Astrocyte (in vitro differentiated cells and primary cell): ENCODE results near the gene TM9SF1. TPM values are rescaled to one million over a fixed set of nuclear protein-coding genes. Genes with fewer than 3 reads are reported as not detected.
A peak's percentile ranks its signal among the peaks of the same experiment; 100 is the strongest.

ENCODE experiments used
- DNase-seq: peaks from one replicate; pipeline ENCODE4 v3.0.0-alpha.2; 2010; ENCODE audit warnings: low read depth
- FAIRE-seq: peaks from 2 replicates; lab custom pipeline; 2011; peaks lifted over from hg19 to GRCh38; lab: Jason Lieb, UNC
- H2AFZ ChIP-seq: 2 replicates; pipeline ENCODE4 v1.6.0; 2012; ENCODE audit warnings: low read depth, low read length, inconsistent platforms
- H3K27ac ChIP-seq: 2 replicates; pipeline ENCODE4 v1.5.1; 2011; ENCODE audit warnings: low read depth, low read length, inconsistent platforms
- H3K27me3 ChIP-seq: 2 replicates; pipeline ENCODE4 v1.6.0; 2011; ENCODE audit warnings: low read length, inconsistent platforms; ENCODE audit not compliant: insufficient read depth
- H3K36me3 ChIP-seq: 2 replicates; pipeline ENCODE4 v1.5.1; 2011; ENCODE audit warnings: low read length, inconsistent platforms; ENCODE audit not compliant: insufficient read depth
- H3K4me1 ChIP-seq: 2 replicates; pipeline ENCODE4 v1.5.1; 2011; ENCODE audit warnings: low read length, inconsistent platforms; ENCODE audit not compliant: insufficient read depth
- H3K4me2 ChIP-seq: 2 replicates; pipeline ENCODE4 v1.6.0; 2012; ENCODE audit warnings: low read length, inconsistent platforms
- H3K4me3 ChIP-seq: 2 replicates; pipeline ENCODE4 v1.5.1; 2011; ENCODE audit warnings: low read depth, mild to moderate bottlenecking, low read length, inconsistent platforms; ENCODE audit not compliant: insufficient read depth
- H3K79me2 ChIP-seq: 2 replicates; pipeline ENCODE4 v1.6.0; 2012; ENCODE audit warnings: mild to moderate bottlenecking, low read length, inconsistent platforms; ENCODE audit not compliant: insufficient read depth
- H3K9ac ChIP-seq: 2 replicates; pipeline ENCODE4 v1.6.0; 2012; ENCODE audit warnings: mild to moderate bottlenecking, low read length, inconsistent platforms
- H3K9me3 ChIP-seq: 2 replicates; pipeline ENCODE4 v1.5.1; 2012; ENCODE audit warnings: low read depth, mild to moderate bottlenecking, low read length, inconsistent platforms; ENCODE audit not compliant: insufficient read depth
- H4K20me1 ChIP-seq: 2 replicates; pipeline ENCODE4 v1.6.0; 2012; ENCODE audit warnings: low read length, inconsistent platforms; ENCODE audit not compliant: insufficient read depth
- H3K27ac Mint-ChIP-seq: one replicate; pipeline ENCODE4 v1.8.0; 2021; ENCODE audit warnings: mild to moderate bottlenecking, mixed read lengths; ENCODE audit not compliant: unreplicated experiment
- H3K27me3 Mint-ChIP-seq: one replicate; pipeline ENCODE4 v1.8.0; 2021; ENCODE audit warnings: low read depth, mixed read lengths; ENCODE audit not compliant: unreplicated experiment
- H3K36me3 Mint-ChIP-seq: one replicate; pipeline ENCODE4 v1.8.0; 2021; ENCODE audit warnings: low read depth, mixed read lengths; ENCODE audit not compliant: unreplicated experiment
- H3K4me1 Mint-ChIP-seq: one replicate; pipeline ENCODE4 v1.8.0; 2021; ENCODE audit warnings: low read depth, mixed read lengths; ENCODE audit not compliant: unreplicated experiment
- H3K4me3 Mint-ChIP-seq: one replicate; pipeline ENCODE4 v1.8.0; 2021; ENCODE audit warnings: mild to moderate bottlenecking, moderate library complexity, mixed read lengths; ENCODE audit not compliant: unreplicated experiment
- H3K9me3 Mint-ChIP-seq: one replicate; pipeline ENCODE4 v1.8.0; 2021; ENCODE audit warnings: mild to moderate bottlenecking, mixed read lengths; ENCODE audit not compliant: unreplicated experiment
- EZH2 ChIP-seq: IDR thresholded peaks from 2 replicates; pipeline ENCODE4 v1.6.1; 2012; ENCODE audit warnings: mild to moderate bottlenecking, low read length, inconsistent platforms; ENCODE audit not compliant: insufficient read depth
- total RNA-seq: library from RNA; stranded (reverse); gene quantifications from 2 replicates; pipeline ENCODE4 v1.2.1, GENCODE V29; 2021
- TF ChIP-seq, protein P1 (sequence below): IDR thresholded peaks from 2 replicates; pipeline ENCODE4 v1.5.1; 2011; ENCODE audit warnings: low read depth, mild to moderate bottlenecking, inconsistent platforms, low read length, moderate library complexity; ENCODE audit not compliant: insufficient read depth

Gene TM9SF1
- total RNA-seq, 1 donor from 2014 or later: 59.3 TPM

DNA sequence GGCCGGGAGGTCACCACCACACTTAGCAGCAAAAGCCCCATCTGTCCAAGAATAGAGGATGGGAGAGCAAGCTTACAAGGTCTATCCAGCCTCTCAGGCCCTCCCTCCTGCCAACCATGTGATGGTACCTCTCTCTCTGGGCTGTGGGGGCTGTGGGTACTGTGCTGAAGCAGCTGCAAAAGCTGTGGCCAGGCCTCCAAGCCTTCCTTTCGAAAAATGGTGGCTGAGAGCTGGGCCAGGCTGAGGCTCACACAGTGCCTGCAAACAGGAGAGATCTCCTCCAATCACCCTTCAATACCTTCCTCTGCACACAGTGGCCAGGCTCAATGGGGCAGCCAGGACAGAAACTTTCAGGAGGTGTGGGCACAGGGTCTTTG lies 7.7 kb downstream of the TM9SF1 start:
- peak overlapping the region; percentile 96 for H3K4me2 ChIP-seq
- FAIRE-seq: no peak
- peaks cover 30% of the 10 kb centered on the region for H3K36me3 ChIP-seq
- Mint-ChIP-seq H3K9me3 (no peaks in the 10 kb centered on the region), H3K36me3 (peaks cover 11% of the 10 kb centered on the region), H3K27ac (peak overlapping the region; percentile 47), H3K27me3 (no peaks in the 10 kb centered on the region), H3K4me1 (peaks cover 15% of the 10 kb centered on the region), H3K4me3 (peak overlapping the region; percentile 91)
- no peak overlapping the region for H2AFZ ChIP-seq
- no peak for DNase-seq
- no peak overlapping the region for H3K27ac ChIP-seq
- peak overlapping the region; percentile 83 for H3K4me3 ChIP-seq
- no peaks in the 10 kb centered on the region for H3K9me3 ChIP-seq
- H4K20me1 ChIP-seq: peaks cover 27% of the 10 kb centered on the region
- no peak for TF ChIP-seq EZH2
- TF ChIP-seq, protein P1, sequence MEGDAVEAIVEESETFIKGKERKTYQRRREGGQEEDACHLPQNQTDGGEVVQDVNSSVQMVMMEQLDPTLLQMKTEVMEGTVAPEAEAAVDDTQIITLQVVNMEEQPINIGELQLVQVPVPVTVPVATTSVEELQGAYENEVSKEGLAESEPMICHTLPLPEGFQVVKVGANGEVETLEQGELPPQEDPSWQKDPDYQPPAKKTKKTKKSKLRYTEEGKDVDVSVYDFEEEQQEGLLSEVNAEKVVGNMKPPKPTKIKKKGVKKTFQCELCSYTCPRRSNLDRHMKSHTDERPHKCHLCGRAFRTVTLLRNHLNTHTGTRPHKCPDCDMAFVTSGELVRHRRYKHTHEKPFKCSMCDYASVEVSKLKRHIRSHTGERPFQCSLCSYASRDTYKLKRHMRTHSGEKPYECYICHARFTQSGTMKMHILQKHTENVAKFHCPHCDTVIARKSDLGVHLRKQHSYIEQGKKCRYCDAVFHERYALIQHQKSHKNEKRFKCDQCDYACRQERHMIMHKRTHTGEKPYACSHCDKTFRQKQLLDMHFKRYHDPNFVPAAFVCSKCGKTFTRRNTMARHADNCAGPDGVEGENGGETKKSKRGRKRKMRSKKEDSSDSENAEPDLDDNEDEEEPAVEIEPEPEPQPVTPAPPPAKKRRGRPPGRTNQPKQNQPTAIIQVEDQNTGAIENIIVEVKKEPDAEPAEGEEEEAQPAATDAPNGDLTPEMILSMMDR: no peak
- H3K79me2 ChIP-seq: peaks cover 45% of the 10 kb centered on the region
- H3K4me1 ChIP-seq: peaks cover 14% of the 10 kb centered on the region
- no peaks in the 10 kb centered on the region for H3K27me3 ChIP-seq
- peak overlapping the region; percentile 83 for H3K9ac ChIP-seq

GRCh38 chr14:24186831-24187538 lies 8.3 kb downstream of the TM9SF1 start:
- DNase-seq (no peak), FAIRE-seq (no peak)
- Histone ChIP-seq H3K4me2 (peak overlapping the region; percentile 96), H3K9ac (peak overlapping the region; percentile 83), H3K4me3 (peak overlapping the region; percentile 83), H3K36me3 (peaks cover 26% of the 10 kb centered on the region), H3K27me3 (no peaks in the 10 kb centered on the region), H3K27ac (no peak overlapping the region), H2AFZ (no peak overlapping the region), H4K20me1 (peaks cover 30% of the 10 kb centered on the region), H3K9me3 (no peaks in the 10 kb centered on the region), H3K4me1 (peaks cover 14% of the 10 kb centered on the region), H3K79me2 (peaks cover 39% of the 10 kb centered on the region)
- no peak for TF ChIP-seq EZH2
- TF ChIP-seq, protein P1: no peak
- Mint-ChIP-seq H3K36me3 (peaks cover 6% of the 10 kb centered on the region), H3K4me3 (peak overlapping the region; percentile 74), H3K27me3 (no peaks in the 10 kb centered on the region), H3K9me3 (no peaks in the 10 kb centered on the region), H3K27ac (peak overlapping the region; percentile 47), H3K4me1 (peaks cover 15% of the 10 kb centered on the region)

- peaks cover 15% of the 10 kb centered on the region for H3K4me1 Mint-ChIP-seq
- no peak overlapping the region for H3K27ac Mint-ChIP-seq
- no peak overlapping the region for H3K27ac ChIP-seq
- TF ChIP-seq, protein P1: no peak
- TF ChIP-seq EZH2: no peak
- no peaks in the 10 kb centered on the region for H3K9me3 ChIP-seq
- DNase-seq (no peak), FAIRE-seq (no peak)
- H3K79me2 ChIP-seq: peaks cover 32% of the 10 kb centered on the region
- no peaks in the 10 kb centered on the region for H3K9me3 Mint-ChIP-seq
- H3K4me3 ChIP-seq: no peak overlapping the region
- H3K27me3 Mint-ChIP-seq: no peaks in the 10 kb centered on the region
- H2AFZ ChIP-seq: no peak overlapping the region
- H4K20me1 ChIP-seq: peaks cover 32% of the 10 kb centered on the region
- H3K4me2 ChIP-seq: no peak overlapping the region
- H3K4me1 ChIP-seq: peaks cover 14% of the 10 kb centered on the region
- H3K9ac ChIP-seq: no peak overlapping the region
- peaks cover 25% of the 10 kb centered on the region for H3K36me3 ChIP-seq
- no peaks in the 10 kb centered on the region for H3K27me3 ChIP-seq
- H3K4me3 Mint-ChIP-seq: no peak overlapping the region
- peaks cover 12% of the 10 kb centered on the region for H3K36me3 Mint-ChIP-seq
Observed at GRCh38 chr14:24185741-24186140, 9.5 kb downstream of the TM9SF1 start.
